A549 (cell line): ENCODE data around the gene ADARB2. TPM values are rescaled to one million over a fixed set of nuclear protein-coding genes. Genes with fewer than 3 reads are reported as not detected.

ENCODE experiments used
- ATAC-seq, 2 experiments: fragments of 200-7000 bp in 1 of 2; fragments of >200 bp in 1 of 2; cut with Nextera tagmentation in 1 of 2; cut with Tn5 transposase in 1 of 2; 3 replicates each; pipeline versions ENCODE4 v1.8.0 to v1.9.1; 2018 to 2020; ENCODE audit warnings: mild to moderate bottlenecking in 1 of 2, moderate library complexity in 1 of 2
- CTCF ChIA-PET: fragments of 300-600 bp; sonication (Branson Sonifier 250); formaldehyde crosslinking; extraction: SDS; loops from one replicate; lab custom pipeline; 2021; ENCODE audit warnings: antibody characterized with exemption, inconsistent platforms; lab: Yijun Ruan, JAX
- POLR2A ChIA-PET: fragments of 350-600 bp; formaldehyde crosslinking; extraction: SDS; loops from one replicate; lab custom pipeline; 2021; ENCODE audit warnings: antibody characterized with exemption, inconsistent platforms; lab: Yijun Ruan, JAX
- DNase-seq, 2 experiments: peaks; one replicate each; pipeline versions ENCODE4 v3.0.0 to v3.0.0-alpha.2; 2011 to 2016; ENCODE audit warnings: low read depth in 1 of 2, low spot score in 1 of 2
- FAIRE-seq: peaks from 2 replicates; lab custom pipeline; 2011; peaks lifted over from hg19 to GRCh38; lab: Jason Lieb, UNC
- H3K27ac ChIP-seq, 2 experiments: fragments of >200 bp; sonication (Bioruptor Twin); formaldehyde crosslinking; 3 replicates each; pipeline ENCODE4 v1.5.1; 2016 to 2017
- H3K4me1 ChIP-seq: fragments of >200 bp; sonication (Bioruptor Twin); formaldehyde crosslinking; 3 replicates; pipeline ENCODE4 v1.6.1; 2016
- H3K4me2 ChIP-seq: fragments of >200 bp; sonication (Bioruptor Twin); formaldehyde crosslinking; 3 replicates; pipeline ENCODE4 v1.6.1; 2016
- H3K4me3 ChIP-seq: fragments of >200 bp; sonication (Bioruptor Twin); formaldehyde crosslinking; 3 replicates; pipeline ENCODE4 v1.5.1; 2016
- H3K9me3 ChIP-seq: fragments of >200 bp; sonication (Bioruptor Twin); formaldehyde crosslinking; 3 replicates; pipeline ENCODE4 v1.6.1; 2016
- BHLHE40 ChIP-seq: IDR thresholded peaks from 2 replicates; pipeline ENCODE4 v1.6.1; 2012; ENCODE audit warnings: low read depth, low read length, inconsistent platforms
- CBX2 ChIP-seq: fragments of 200-600 bp; sonication (generic); IDR thresholded peaks from 2 replicates; pipeline ENCODE4 v1.6.1; 2016; ENCODE audit warnings: low read depth, mild to moderate bottlenecking, borderline replicate concordance
- CEBPB ChIP-seq, 2 experiments: fragments of >200 bp in 1 of 2; sonication (Bioruptor Twin) in 1 of 2; formaldehyde crosslinking in 1 of 2; IDR thresholded peaks; 2 replicates each; pipeline ENCODE4 v1.6.1; 2012 to 2016
- CHD2 ChIP-seq: fragments of 150-350 bp; IDR thresholded peaks from 2 replicates; pipeline ENCODE4 v1.6.1; 2014; ENCODE audit warnings: low read length; ENCODE audit not compliant: partially characterized antibody
- CHD4 ChIP-seq: fragments of 200-600 bp; sonication (generic); IDR thresholded peaks from 2 replicates; pipeline ENCODE4 v1.6.1; 2016; ENCODE audit warnings: antibody characterized with exemption, mild to moderate bottlenecking, borderline replicate concordance
- ESRRA ChIP-seq: fragments of 150-350 bp; IDR thresholded peaks from 2 replicates; pipeline ENCODE4 v1.6.1; 2014; ENCODE audit warnings: mild to moderate bottlenecking, low read length, borderline replicate concordance
- FOXS1 ChIP-seq: fragments of 250-450 bp; sonication (Bioruptor Pico); IDR thresholded peaks from 2 replicates; pipeline ENCODE4 v1.5.0; 2020; ENCODE audit warnings: mild to moderate bottlenecking, moderate library complexity
- GATA3 ChIP-seq: IDR thresholded peaks from 2 replicates; pipeline ENCODE4 v1.6.1; 2012; ENCODE audit warnings: borderline replicate concordance
- HDAC2 ChIP-seq: fragments of 200-600 bp; sonication (generic); IDR thresholded peaks from 2 replicates; pipeline ENCODE4 v1.6.1; 2016
- HMGXB4 ChIP-seq: fragments of 250-450 bp; sonication (Bioruptor Pico); IDR thresholded peaks from 2 replicates; pipeline ENCODE4 v1.5.0; 2021; ENCODE audit warnings: mild to moderate bottlenecking, moderate library complexity, borderline replicate concordance
- HOXB13 ChIP-seq: fragments of 250-450 bp; sonication (Bioruptor Pico); IDR thresholded peaks from 2 replicates; pipeline ENCODE4 v1.5.0; 2020; ENCODE audit warnings: low read depth, mild to moderate bottlenecking, moderate library complexity
- KDM5A ChIP-seq: fragments of 200-600 bp; sonication (generic); IDR thresholded peaks from 2 replicates; pipeline ENCODE4 v1.6.1; 2016; ENCODE audit warnings: antibody characterized with exemption, mild to moderate bottlenecking
- MAFK ChIP-seq: fragments of 450-650 bp; IDR thresholded peaks from 2 replicates; pipeline ENCODE4 v1.6.1; 2014; ENCODE audit not compliant: partially characterized antibody
- MAZ ChIP-seq: fragments of 150-350 bp; IDR thresholded peaks from 2 replicates; pipeline ENCODE4 v1.6.1; 2014; ENCODE audit warnings: antibody characterized with exemption, low read depth, low read length, borderline replicate concordance
- MYC ChIP-seq: IDR thresholded peaks from 2 replicates; pipeline ENCODE4 v1.6.1; 2012; ENCODE audit warnings: mild to moderate bottlenecking, inconsistent platforms, low read length, improper control_type of control experiment, borderline replicate concordance
- PHF8 ChIP-seq: fragments of 200-600 bp; sonication (generic); IDR thresholded peaks from 2 replicates; pipeline ENCODE4 v1.6.1; 2016; ENCODE audit warnings: low read depth, mild to moderate bottlenecking, antibody characterized with exemption, moderate library complexity, borderline replicate concordance
- RARB ChIP-seq: fragments of 250-450 bp; sonication (Bioruptor Pico); IDR thresholded peaks from 2 replicates; pipeline ENCODE4 v1.8.0; 2021; ENCODE audit warnings: mild to moderate bottlenecking, moderate library complexity
- RNF2 ChIP-seq: fragments of 200-600 bp; sonication (generic); IDR thresholded peaks from 2 replicates; pipeline ENCODE4 v1.6.1; 2016; ENCODE audit warnings: low read depth, mild to moderate bottlenecking, antibody characterized with exemption, moderate library complexity, borderline replicate concordance
- SMC3 ChIP-seq: fragments of >200 bp; sonication (Bioruptor Twin); formaldehyde crosslinking; IDR thresholded peaks from 3 replicates; pipeline ENCODE4 v1.6.1; 2018; ENCODE audit warnings: inconsistent platforms
- TFCP2L1 ChIP-seq: fragments of 250-450 bp; sonication (Bioruptor Pico); IDR thresholded peaks from 2 replicates; pipeline ENCODE4 v1.5.0; 2021; ENCODE audit warnings: mild to moderate bottlenecking
- TP53 ChIP-seq: fragments of 250-450 bp; sonication (Bioruptor Pico); IDR thresholded peaks from 2 replicates; pipeline ENCODE4 v1.5.0; 2021; ENCODE audit warnings: mild to moderate bottlenecking, moderate library complexity
- ZC3H11A ChIP-seq: fragments of 450-650 bp; IDR thresholded peaks from 2 replicates; pipeline ENCODE4 v1.6.1; 2014; ENCODE audit warnings: antibody characterized with exemption, mild to moderate bottlenecking
- ZFP36 ChIP-seq: fragments of 450-650 bp; IDR thresholded peaks from 2 replicates; pipeline ENCODE4 v1.6.1; 2014; ENCODE audit warnings: borderline replicate concordance; ENCODE audit not compliant: partially characterized antibody
- ZNF302 ChIP-seq: fragments of 250-450 bp; sonication (Bioruptor Pico); IDR thresholded peaks from 2 replicates; pipeline ENCODE4 v1.9.0; 2021; ENCODE audit warnings: inconsistent platforms, mild to moderate bottlenecking, moderate library complexity
- WGBS: methylation state at CpG from one replicate; pipeline ENCODE4 v1.1.6; 2017; ENCODE audit errors: missing lambda C conversion rate; 5-methylcytosine and 5-hydroxymethylcytosine counted together
- polyA plus RNA-seq, 4 experiments: library from polyadenylated mRNA; depleted of rRNA in 3 of 4; stranded (reverse); fragments of >200 nt; fragmentation: RNase III in 1 of 4; extraction: RNeasy Plus Mini Kit Qiagen cat#74134 plus additional on column Dnase treatment in 1 of 4; gene quantifications; 2 replicates in 3 of 4; 3 replicates in 1 of 4; pipeline ENCODE4 v1.2.3, GENCODE V29; 2011 to 2017
- TF ChIP-seq, protein P1 (sequence below): IDR thresholded peaks from 2 replicates; pipeline ENCODE4 v1.6.1; 2012; ENCODE audit warnings: low read depth, borderline replicate concordance
- TF ChIP-seq, protein P2 (sequence below): fragments of 150-350 bp; IDR thresholded peaks from 2 replicates; pipeline ENCODE4 v1.6.1; 2014; ENCODE audit warnings: low read depth, mild to moderate bottlenecking, low read length
- TF ChIP-seq, protein P3 (sequence below): IDR thresholded peaks from 2 replicates; pipeline ENCODE4 v1.6.1; 2012

ADARB2 gene
- polyA plus RNA-seq, 2 of the 4 experiments (the other 2 are of a cell fraction): not detected

DNA sequence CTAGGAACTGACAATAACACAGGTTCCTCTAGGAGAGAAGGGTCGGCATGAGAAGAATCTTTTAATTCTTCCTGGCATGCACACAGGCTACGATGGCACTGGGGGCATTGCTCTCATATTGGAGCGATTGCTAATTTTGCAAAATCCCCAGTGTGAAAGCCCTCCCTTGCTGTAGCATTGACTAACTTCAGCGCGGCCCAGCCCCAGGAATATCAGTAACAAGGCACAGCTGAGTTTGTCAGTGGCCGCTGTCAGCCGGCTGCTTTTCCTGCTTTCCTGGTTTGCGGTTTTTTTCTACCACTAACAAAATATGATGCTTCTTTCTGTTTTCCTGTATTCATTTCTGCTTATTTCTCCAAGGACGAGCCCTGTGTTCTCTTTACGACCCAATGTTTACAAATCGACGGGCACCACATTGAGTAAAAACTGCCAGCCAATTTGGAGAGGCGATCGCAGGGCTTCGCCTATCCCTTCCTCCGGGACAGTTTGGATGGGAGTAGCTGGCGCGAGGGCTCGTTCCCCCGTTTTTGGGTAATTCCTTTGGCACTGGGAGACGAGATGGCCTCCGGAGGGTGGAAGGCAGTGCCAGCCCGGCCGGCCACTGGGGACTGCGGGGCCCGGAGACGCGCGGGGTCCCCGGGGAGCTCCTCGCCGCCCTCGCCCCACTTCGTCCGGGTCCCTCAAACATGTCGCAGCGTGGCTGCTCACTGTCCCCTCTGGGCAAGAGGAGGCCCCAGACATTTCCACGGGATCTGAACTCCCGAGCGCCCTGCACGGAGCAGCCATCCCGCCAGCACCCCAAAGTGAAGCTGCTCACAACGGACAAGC, 967 bp downstream of the ADARB2 start:
- Histone ChIP-seq H3K4me3 (no peak overlapping the region), H3K4me1 (no peaks in the 10 kb centered on the region), H3K4me2 (no peak overlapping the region), H3K9me3 (no peaks in the 10 kb centered on the region), H3K27ac (no peak overlapping the region)
- POLR2A ChIA-PET: no interaction called here
- CTCF ChIA-PET: no interaction called here
- ATAC-seq (no peak), FAIRE-seq (no peak), DNase-seq (no peak)
- WGBS: 42% methylated on average over 19 of the region's 43 CpGs
- no peak for TF ChIP-seq MYC
- no peak for TF ChIP-seq CEBPB (IDR thresholded peaks at IDR 0.05)
- no peak for TF ChIP-seq PHF8
- no peak for TF ChIP-seq MAZ
- TF ChIP-seq FOXS1: no peak
- no peak for TF ChIP-seq MAFK
- TF ChIP-seq KDM5A: no peak
- no peak for TF ChIP-seq CHD4

GRCh38 chr10:1735562-1735961, 1.8 kb downstream of the ADARB2 start:
- no peak overlapping the region for H3K4me3 ChIP-seq
- H3K4me2 ChIP-seq: no peak overlapping the region
- POLR2A ChIA-PET: no interaction called here
- ATAC-seq: no peak
- 46% methylated on average over 8 of the region's 8 CpGs for WGBS
- CTCF ChIA-PET: no interaction called here
- H3K27ac ChIP-seq: no peak overlapping the region
- no peak for TF ChIP-seq ZFP36
- TF ChIP-seq BHLHE40: no peak
- TF ChIP-seq CBX2: no peak
- TF ChIP-seq RNF2: no peak
- DNase-seq: no peak
- H3K4me1 ChIP-seq: no peaks in the 10 kb centered on the region
- no peaks in the 10 kb centered on the region for H3K9me3 ChIP-seq
- FAIRE-seq: no peak

DNA sequence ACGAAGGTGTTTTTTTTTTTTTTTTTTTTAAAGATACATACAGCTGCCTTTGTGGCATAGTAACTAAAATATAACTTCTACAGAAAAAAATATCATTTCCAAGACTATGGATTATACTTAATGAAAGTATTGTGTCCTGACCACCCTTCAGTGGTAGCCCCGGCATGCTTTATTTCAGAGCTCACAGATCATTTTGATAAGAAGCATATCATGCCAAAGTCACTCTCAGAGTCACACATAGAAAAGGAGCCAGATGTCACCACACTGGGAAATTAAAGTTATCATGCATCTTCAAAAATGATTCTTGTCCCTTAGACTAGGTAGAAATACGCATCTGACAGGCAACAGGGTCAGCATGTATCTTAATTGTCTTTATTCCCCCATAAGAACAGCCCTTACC, 3.0 kb downstream of the ADARB2 start:
- TF ChIP-seq, protein P1, sequence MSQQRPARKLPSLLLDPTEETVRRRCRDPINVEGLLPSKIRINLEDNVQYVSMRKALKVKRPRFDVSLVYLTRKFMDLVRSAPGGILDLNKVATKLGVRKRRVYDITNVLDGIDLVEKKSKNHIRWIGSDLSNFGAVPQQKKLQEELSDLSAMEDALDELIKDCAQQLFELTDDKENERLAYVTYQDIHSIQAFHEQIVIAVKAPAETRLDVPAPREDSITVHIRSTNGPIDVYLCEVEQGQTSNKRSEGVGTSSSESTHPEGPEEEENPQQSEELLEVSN: no peak
- TF ChIP-seq KDM5A (no peak), HOXB13 (CRISPR knock-in tag) (no peak), GATA3 (no peak), ZFP36 (no peak), ESRRA (no peak), ZNF302 (CRISPR knock-in tag) (no peak)
- FAIRE-seq: no peak
- no peak for ATAC-seq
- no peaks in the 10 kb centered on the region for H3K4me1 ChIP-seq
- DNase-seq: no peak
- POLR2A ChIA-PET: no interaction called here
- CTCF ChIA-PET: interaction anchor here (1.0 to 1.4 kb wide), 3 partner anchors 13 to 84 kb away, joined by 3 read pairs; no protein-coding TSS in a partner anchor
- no peak overlapping the region for H3K4me2 ChIP-seq
- H3K4me3 ChIP-seq: no peak overlapping the region
- H3K27ac ChIP-seq: no peak overlapping the region
- 8% methylated on average over 3 of the region's 3 CpGs for WGBS
- H3K9me3 ChIP-seq: no peaks in the 10 kb centered on the region

- Histone ChIP-seq H3K4me3 (no peak overlapping the region), H3K9me3 (no peaks in the 10 kb centered on the region), H3K27ac (no peak overlapping the region), H3K4me2 (no peak overlapping the region), H3K4me1 (no peaks in the 10 kb centered on the region)
- no peak for FAIRE-seq
- POLR2A ChIA-PET: no interaction called here
- DNase-seq: no peak
- 53% methylated on average over 8 of the region's 8 CpGs for WGBS
- CTCF ChIA-PET: interaction anchor here (1.0 to 1.4 kb wide), 4 partner anchors 14 to 83 kb away, joined by 3 to 4 read pairs (median 3); no protein-coding TSS in a partner anchor
- ATAC-seq: no peak
- TF ChIP-seq HDAC2: no peak
- no peak for TF ChIP-seq CHD4
- TF ChIP-seq HMGXB4 (CRISPR knock-in tag): no peak
- no peak for TF ChIP-seq ZNF302 (CRISPR knock-in tag)
- no peak for TF ChIP-seq MAZ
- no peak for TF ChIP-seq BHLHE40
- TF ChIP-seq HOXB13 (CRISPR knock-in tag): no peak
- no peak for TF ChIP-seq SMC3
- no peak for TF ChIP-seq ZC3H11A
- no peak for TF ChIP-seq TFCP2L1 (CRISPR knock-in tag)
- TF ChIP-seq ESRRA: no peak
- no peak for TF ChIP-seq TP53 (CRISPR knock-in tag)
- TF ChIP-seq, protein P2, sequence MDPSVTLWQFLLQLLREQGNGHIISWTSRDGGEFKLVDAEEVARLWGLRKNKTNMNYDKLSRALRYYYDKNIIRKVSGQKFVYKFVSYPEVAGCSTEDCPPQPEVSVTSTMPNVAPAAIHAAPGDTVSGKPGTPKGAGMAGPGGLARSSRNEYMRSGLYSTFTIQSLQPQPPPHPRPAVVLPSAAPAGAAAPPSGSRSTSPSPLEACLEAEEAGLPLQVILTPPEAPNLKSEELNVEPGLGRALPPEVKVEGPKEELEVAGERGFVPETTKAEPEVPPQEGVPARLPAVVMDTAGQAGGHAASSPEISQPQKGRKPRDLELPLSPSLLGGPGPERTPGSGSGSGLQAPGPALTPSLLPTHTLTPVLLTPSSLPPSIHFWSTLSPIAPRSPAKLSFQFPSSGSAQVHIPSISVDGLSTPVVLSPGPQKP: no peak
- TF ChIP-seq, protein P3, sequence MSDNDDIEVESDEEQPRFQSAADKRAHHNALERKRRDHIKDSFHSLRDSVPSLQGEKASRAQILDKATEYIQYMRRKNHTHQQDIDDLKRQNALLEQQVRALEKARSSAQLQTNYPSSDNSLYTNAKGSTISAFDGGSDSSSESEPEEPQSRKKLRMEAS: no peak
- TF ChIP-seq RARB (CRISPR knock-in tag): no peak
- TF ChIP-seq CHD2: no peak
These were observed 3.6 kb downstream of the ADARB2 start for GRCh38 chr10:1733720-1734119.
